Endodermal cell (in vitro differentiated cells): ENCODE measurements around the gene THRA. TPM values are rescaled to one million over a fixed set of nuclear protein-coding genes. Genes with fewer than 3 reads are reported as not detected.

Source experiments
- DNase-seq: peaks from one replicate; pipeline ENCODE4 v3.0.0-alpha.2; 2017
- H3K27ac ChIP-seq: 2 replicates; pipeline ENCODE4 v1.5.1; 2013; ENCODE audit warnings: mild to moderate bottlenecking, low read depth, low read length, moderate library complexity
- H3K27me3 ChIP-seq: 2 replicates; pipeline ENCODE4 v1.6.1; 2013; ENCODE audit warnings: mild to moderate bottlenecking, low read length, moderate library complexity; ENCODE audit not compliant: insufficient read depth, control insufficient read depth, poor library complexity, severe bottlenecking
- H3K36me3 ChIP-seq: 2 replicates; pipeline ENCODE4 v1.7.0; 2013; ENCODE audit warnings: mild to moderate bottlenecking, low read length, moderate library complexity; ENCODE audit not compliant: control insufficient read depth, insufficient read depth
- H3K4me1 ChIP-seq: one replicate; pipeline ENCODE4 v1.7.0; 2013; ENCODE audit warnings: low read length; ENCODE audit not compliant: control insufficient read depth, insufficient read depth
- H3K4me3 ChIP-seq: 2 replicates; pipeline ENCODE4 v1.5.1; 2013; ENCODE audit warnings: mild to moderate bottlenecking, low read length, moderate library complexity
- H3K9ac ChIP-seq: 2 replicates; pipeline ENCODE4 v1.6.1; 2013; ENCODE audit warnings: mild to moderate bottlenecking, low read length, moderate library complexity; ENCODE audit not compliant: poor library complexity, severe bottlenecking; ENCODE audit errors: extremely low read depth
- H3K9me3 ChIP-seq: 2 replicates; pipeline ENCODE4 v1.6.1; 2013; ENCODE audit warnings: mild to moderate bottlenecking, low read length, moderate library complexity; ENCODE audit not compliant: control insufficient read depth
- H3K27ac Mint-ChIP-seq: 2 replicates; pipeline ENCODE4 v1.8.0; 2020; ENCODE audit warnings: mixed read lengths
- H3K27me3 Mint-ChIP-seq: 2 replicates; pipeline ENCODE4 v1.8.0; 2021; ENCODE audit warnings: mild to moderate bottlenecking, mixed read lengths; ENCODE audit not compliant: insufficient read depth
- H3K36me3 Mint-ChIP-seq: 2 replicates; pipeline ENCODE4 v1.8.0; 2020; ENCODE audit warnings: low read depth, mixed read lengths
- H3K4me1 Mint-ChIP-seq: 2 replicates; pipeline ENCODE4 v1.8.0; 2020; ENCODE audit warnings: mixed read lengths
- H3K4me3 Mint-ChIP-seq: 2 replicates; pipeline ENCODE4 v1.8.0; 2020; ENCODE audit warnings: mild to moderate bottlenecking, moderate library complexity, mixed read lengths
- H3K9me3 Mint-ChIP-seq: 2 replicates; pipeline ENCODE4 v1.8.0; 2020; ENCODE audit warnings: mild to moderate bottlenecking, mixed read lengths
- CTCF ChIP-seq: fragments of 200-600 bp; sonication (generic); conservative IDR thresholded peaks from 2 replicates; pipeline ENCODE4 v1.5.0; 2021; ENCODE audit warnings: antibody characterized with exemption, mild to moderate bottlenecking
- WGBS, 2 experiments: methylation state at CpG; one replicate each; pipeline versions ENCODE4 v1.1.5 to v1.1.7; 2013; ENCODE audit warnings: missing lambda C conversion rate in 2 of 2, mixed read lengths in 1 of 2; ENCODE audit not compliant: insufficient coverage in 1 of 2, insufficient read length in 1 of 2; 5-methylcytosine and 5-hydroxymethylcytosine counted together
- total RNA-seq, 2 donors: library from RNA; stranded (reverse); fragmentation: NEBNext Ultra II Directional in 1 of 2; extraction: Animal tissue kit (Norgen Biotek cat#: 25700) in 1 of 2; gene quantifications; 2 replicates in 1 of 2; 3 replicates in 1 of 2; pipeline ENCODE4 v1.2.1, GENCODE V29; 2021

The THRA gene
- total RNA-seq, 2 donors from 2014 or later = 12.7 to 14.4 TPM

GRCh38 chr17:40068584-40068916 is 5.8 kb downstream of the THRA start:
- H3K36me3 Mint-ChIP-seq = no peaks in the 10 kb centered on the region
- peaks cover 60% of the 10 kb centered on the region for H3K4me1 Mint-ChIP-seq
- Histone ChIP-seq H3K27ac (peak overlapping the region; percentile 82), H3K9ac (no peak overlapping the region), H3K4me1 (peaks cover 30% of the 10 kb centered on the region), H3K4me3 (no peak overlapping the region), H3K36me3 (no peaks in the 10 kb centered on the region), H3K9me3 (no peaks in the 10 kb centered on the region), H3K27me3 (no peaks in the 10 kb centered on the region)
- no peaks in the 10 kb centered on the region for H3K9me3 Mint-ChIP-seq
- peak overlapping the region; percentile 34 for H3K4me3 Mint-ChIP-seq
- WGBS, 2 experiments = 67% methylated on average over 5 of the region's 5 CpGs; no CpG with 5 or more reads in 1 of the 2 experiments
- H3K27ac Mint-ChIP-seq = no peak overlapping the region
- peaks cover 13% of the 10 kb centered on the region for H3K27me3 Mint-ChIP-seq
- peak; percentile 66 for DNase-seq
- TF ChIP-seq CTCF = no peak

- Histone ChIP-seq H3K9ac (no peak overlapping the region), H3K4me3 (no peak overlapping the region), H3K4me1 (peaks cover 30% of the 10 kb centered on the region), H3K36me3 (no peaks in the 10 kb centered on the region), H3K27me3 (no peaks in the 10 kb centered on the region), H3K9me3 (no peaks in the 10 kb centered on the region), H3K27ac (peak overlapping the region; percentile 82)
- H3K9me3 Mint-ChIP-seq = no peaks in the 10 kb centered on the region
- H3K4me3 Mint-ChIP-seq = peak overlapping the region; percentile 34
- no peaks in the 10 kb centered on the region for H3K36me3 Mint-ChIP-seq
- DNase-seq = peak; percentile 62
- WGBS, 2 experiments = 45 to 48% methylated on average over 4 to 12 of the region's 14 CpGs
- TF ChIP-seq CTCF = no peak
- H3K4me1 Mint-ChIP-seq = peaks cover 59% of the 10 kb centered on the region
- peak overlapping the region; percentile 69 for H3K27ac Mint-ChIP-seq
- peaks cover 10% of the 10 kb centered on the region for H3K27me3 Mint-ChIP-seq
Observed at GRCh38 chr17:40068917-40069750, 6.4 kb downstream of the THRA start.

GRCh38 chr17:40069751-40070708 is 7.3 kb downstream of the THRA start:
- Histone ChIP-seq H3K9me3 (no peaks in the 10 kb centered on the region), H3K27ac (peak overlapping the region; percentile 68), H3K27me3 (no peaks in the 10 kb centered on the region), H3K9ac (no peak overlapping the region), H3K4me3 (no peak overlapping the region), H3K4me1 (peaks cover 33% of the 10 kb centered on the region), H3K36me3 (no peaks in the 10 kb centered on the region)
- Mint-ChIP-seq H3K4me3 (no peak overlapping the region), H3K4me1 (peaks cover 56% of the 10 kb centered on the region), H3K36me3 (peaks cover 3% of the 10 kb centered on the region), H3K27me3 (peaks cover 3% of the 10 kb centered on the region), H3K9me3 (no peaks in the 10 kb centered on the region), H3K27ac (peak overlapping the region; percentile 69)
- 81 to 82% methylated on average over 3 to 14 of the region's 14 CpGs for WGBS, 2 experiments
- TF ChIP-seq CTCF = peak; percentile 53
- peak; percentile 71 for DNase-seq
